Measurements from ENCODE around the gene BARHL1.

BARHL1 gene

DNA sequence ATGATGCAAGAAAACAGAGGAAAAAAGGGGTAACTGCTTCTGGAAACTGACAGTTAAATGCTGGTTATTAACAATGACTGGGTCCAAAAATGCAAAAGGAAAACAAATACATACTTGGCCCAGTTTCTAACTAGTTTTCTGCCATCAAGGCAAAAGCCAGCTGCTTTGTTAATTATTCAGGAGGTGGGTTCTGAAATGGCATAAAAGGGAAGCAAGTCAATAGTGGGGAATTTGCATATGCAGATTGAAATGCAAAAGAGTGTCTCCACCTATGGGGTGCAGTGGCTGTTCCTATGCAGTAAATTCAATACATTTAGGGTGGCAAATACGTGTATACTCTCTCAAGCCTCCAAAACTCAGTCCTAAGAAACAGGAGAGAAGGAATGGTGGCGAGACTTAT, 33.4 kb downstream of the BARHL1 start:
- DNase-seq (ENCODE audit: low read depth, low spot score) = no peak

DNA sequence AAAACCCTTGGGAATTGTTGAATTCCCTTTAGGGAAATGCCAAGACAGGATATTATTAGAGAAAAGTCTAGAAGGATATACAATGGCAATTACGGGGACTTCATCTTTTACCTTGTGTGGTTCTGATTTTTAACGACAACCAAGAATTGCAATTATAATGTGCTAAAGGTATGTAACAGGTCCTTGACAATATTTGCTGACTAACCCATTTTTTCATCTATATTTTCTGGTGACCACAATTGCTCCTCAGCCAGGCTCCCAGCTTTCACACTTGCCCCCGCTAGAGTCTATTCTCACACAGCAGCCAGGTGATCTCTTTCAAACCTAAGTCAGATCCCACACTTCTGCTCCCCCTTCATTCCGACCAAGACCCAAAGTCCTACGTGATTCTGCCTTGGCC, 34.3 kb downstream of the BARHL1 start:
- no peak for DNase-seq (ENCODE audit: low read depth, low spot score)

DNA sequence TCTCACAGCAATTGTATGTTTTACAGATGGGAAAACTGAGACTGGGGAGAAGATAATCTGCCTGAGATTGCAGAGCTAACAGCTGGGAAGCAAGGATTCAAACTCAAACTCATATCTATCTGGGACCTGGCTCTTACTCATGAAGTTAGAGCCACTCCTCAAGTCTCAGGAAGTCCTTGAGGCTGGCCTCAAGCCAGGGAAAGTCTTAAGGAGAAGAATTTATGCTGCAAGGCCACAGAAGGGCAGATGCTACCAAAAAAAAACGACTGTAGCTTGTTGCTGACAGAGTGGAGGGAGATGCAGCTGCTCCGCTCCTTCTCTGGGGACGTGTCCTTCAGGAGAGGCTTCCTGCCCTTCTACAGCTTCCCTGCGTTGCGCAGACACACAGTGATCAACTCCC, 39.8 kb downstream of the BARHL1 start:
- no peak for DNase-seq (ENCODE audit: low read depth, low spot score)

GRCh38 chr9:132626285-132626684, 43.9 kb downstream of the BARHL1 start:
- no peak for DNase-seq (ENCODE audit: low read depth, low spot score)

DNA sequence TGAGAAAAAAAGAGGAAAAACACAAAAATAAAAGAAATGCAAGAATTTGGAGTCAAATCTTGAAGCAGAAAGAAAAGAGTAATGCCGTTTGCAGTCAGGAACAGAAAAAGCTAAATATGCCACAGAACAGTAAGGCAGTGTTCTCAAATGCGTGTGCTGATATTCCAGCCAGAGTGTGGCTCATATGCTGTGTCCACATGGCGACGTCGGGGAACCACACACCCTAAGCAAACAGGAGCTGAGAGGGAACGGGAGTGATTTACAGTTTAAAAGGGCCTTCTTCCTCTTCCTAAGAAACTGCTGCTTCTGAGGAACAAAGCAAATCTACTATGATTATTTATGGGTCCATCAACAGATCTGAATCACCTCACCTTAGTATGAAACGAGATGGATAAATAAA, 44.7 kb downstream of the BARHL1 start:
- no peak for DNase-seq (ENCODE audit: low read depth, low spot score)

DNA sequence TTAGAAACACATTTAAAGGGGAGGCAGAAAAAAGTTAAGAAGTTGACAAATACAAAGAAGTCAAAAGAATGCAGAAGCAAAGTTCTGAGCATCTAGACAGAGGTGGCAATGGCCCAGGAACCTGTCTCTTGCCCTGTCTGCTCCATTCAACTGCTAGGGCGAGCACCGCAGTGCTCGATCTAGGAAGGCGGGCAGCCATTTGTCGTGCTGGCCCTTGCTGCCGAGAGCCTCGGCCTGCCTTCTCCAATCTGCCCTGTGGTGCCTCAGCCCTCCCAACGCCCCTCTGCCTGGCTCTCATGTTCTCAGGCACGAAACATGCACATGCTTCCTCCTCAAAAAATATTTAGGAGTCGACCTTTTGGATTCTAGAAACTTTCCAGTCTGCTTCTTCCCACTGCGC, 45.2 kb downstream of the BARHL1 start:
- no peak for DNase-seq (ENCODE audit: low read depth, low spot score)

- DNase-seq (ENCODE audit: low read depth, low spot score) = no peak
Observed at GRCh38 chr9:132628746-132629145, 46.3 kb downstream of the BARHL1 start.

DNA sequence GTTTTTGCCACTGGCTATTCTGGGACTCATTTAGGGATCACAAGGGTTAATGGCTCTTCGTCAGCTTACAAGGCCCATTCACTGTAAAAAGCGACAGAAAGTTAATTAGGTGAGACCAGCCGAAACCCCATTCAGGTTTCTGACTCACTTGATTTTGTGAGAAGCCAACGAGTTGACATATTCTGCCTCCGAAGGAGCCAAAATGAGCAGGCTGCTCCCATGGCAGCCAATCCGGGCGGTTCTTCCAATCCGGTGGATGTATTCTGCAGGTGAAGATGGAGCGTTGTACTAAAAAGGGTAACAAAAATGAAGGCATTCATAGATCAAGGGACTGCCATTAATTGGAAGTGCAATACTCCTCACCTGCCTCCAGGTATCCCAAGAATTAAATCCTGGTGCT, 47.7 kb downstream of the BARHL1 start:
- DNase-seq (ENCODE audit: low read depth, low spot score) = no peak

DNA sequence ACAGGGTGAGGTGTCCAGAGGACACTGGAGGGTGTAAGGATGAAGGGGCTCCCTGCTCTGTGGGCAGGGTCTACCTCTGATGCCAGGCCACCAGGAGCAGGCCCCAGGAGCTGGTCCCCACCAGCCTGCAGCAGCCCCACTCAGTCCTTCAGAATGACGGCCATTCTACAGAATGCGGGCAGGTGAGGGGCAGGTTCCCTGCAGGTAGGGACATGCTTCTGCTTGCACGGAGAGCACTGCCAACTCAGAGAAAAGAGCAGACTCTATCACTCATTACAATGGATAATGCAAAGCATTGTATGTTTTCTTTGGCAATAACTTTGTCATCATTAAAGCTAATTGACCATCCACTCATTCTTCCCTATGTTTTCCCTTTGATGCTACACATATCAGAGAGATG, 48.4 kb downstream of the BARHL1 start:
- no peak for DNase-seq (ENCODE audit: low read depth, low spot score)

- DNase-seq (ENCODE audit: low read depth, low spot score) = no peak
Observed at GRCh38 chr9:132631280-132631679, 48.9 kb downstream of the BARHL1 start.

- no peak for DNase-seq (ENCODE audit: low read depth, low spot score)
Observed at GRCh38 chr9:132631685-132632084, 49.3 kb downstream of the BARHL1 start.

DNA sequence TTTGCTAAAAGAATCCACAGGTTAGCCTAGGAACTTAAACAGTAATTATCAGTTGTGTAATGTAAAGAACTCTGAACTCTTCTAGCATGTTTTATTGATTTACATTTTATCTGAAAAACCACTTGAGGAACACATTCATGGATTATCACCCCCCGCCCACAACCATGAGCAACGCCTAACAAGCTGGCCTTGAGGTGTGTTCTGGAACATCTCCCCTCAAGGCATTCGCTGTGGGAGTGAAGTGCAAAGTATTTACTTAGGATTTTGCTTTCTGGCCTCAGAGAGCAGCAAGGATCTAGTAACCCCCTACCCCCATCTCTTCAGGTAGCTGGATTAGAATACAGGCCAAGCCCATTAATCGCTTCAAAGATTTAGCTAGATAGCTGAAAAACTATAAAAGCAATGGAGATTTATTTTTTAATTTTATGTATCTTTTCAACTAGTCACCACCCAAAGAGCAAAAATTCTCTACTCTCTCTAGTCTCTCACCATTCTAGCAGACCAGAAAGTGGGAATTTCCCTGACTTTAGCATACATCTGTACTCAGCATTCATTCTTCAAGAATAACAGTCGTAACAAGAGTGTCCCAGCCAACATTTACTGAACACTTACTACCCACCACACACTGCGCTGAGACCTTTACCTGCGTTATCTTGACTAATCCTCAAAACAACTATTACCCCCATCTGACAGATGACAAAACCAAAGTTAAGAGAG, 50.2 kb downstream of the BARHL1 start:
- no peak for DNase-seq (ENCODE audit: low read depth, low spot score)

DNA sequence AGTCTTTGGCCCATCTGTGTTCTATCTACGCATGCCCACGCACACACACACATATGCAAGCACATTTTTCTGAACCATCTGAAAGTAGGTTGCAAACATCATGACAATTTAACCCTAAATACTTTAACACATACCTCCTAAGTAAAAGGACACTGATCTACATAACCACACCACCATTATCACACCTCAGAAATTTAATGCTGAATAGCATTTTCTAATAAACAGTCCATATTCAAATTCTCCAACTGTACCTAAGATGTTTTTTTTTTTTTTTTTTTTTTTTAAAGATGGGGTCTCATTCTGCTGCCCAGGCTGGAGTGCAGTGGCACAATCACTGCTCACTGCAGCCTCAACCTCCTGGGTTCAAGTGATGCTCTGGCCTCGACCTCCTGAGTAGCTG, 51.9 kb downstream of the BARHL1 start:
- DNase-seq (ENCODE audit: low read depth, low spot score) = no peak

DNA sequence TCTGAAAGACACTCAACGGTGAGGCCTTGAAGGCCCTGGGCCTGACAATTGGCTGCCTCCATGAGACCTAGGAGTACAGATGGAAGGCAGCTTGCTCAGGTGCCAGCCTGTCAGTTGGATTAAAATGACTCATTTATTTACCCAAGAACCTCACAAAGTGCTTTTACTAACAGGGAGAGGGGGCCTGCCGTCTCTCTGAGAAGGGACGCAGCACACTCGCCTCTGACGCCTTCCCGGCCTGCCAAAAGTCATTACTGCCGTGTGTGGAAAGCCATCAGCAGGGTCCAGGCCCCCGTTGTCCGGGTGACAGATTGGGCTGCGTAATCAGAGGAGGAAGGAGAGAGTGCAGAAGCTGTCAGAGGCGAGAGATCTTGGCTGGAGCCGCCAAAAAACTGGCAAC, 54.9 kb downstream of the BARHL1 start:
- DNase-seq (ENCODE audit: low read depth, low spot score) = no peak

GRCh38 chr9:132637801-132638200, 55.4 kb downstream of the BARHL1 start:
- DNase-seq (ENCODE audit: low read depth, low spot score) = no peak

DNA sequence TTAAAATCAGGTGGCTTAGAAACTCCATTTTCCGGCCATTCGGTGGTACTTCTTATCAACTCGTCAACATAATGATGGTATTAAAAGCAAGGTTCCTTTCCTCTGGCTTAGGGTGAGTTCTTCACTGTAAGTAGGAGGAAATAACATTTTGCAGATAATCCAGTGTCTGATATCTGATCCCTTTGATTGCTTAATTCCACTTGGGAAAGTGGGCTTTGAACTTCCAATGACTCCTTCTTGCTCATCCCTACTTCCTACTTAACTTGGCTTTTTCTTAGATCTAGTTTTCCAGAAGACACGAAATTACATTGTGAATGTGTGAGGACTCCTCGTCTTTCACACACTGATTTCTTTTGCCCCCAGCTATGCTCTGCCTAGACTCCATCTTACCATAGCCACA, 55.8 kb downstream of the BARHL1 start:
- no peak for DNase-seq (ENCODE audit: low read depth, low spot score)

- DNase-seq (ENCODE audit: low read depth, low spot score) = no peak
Observed at GRCh38 chr9:132639322-132639721, 56.9 kb downstream of the BARHL1 start.

Measured in smooth muscle cell of the brain vasculature (primary cell).